ENCODE data around the gene PDILT.

- TF ChIP-seq SP1 (CRISPR knock-in tag; conservative IDR thresholded peaks at IDR 0.05) (no peak), ZNF423 (CRISPR knock-in tag; IDR thresholded peaks at IDR 0.05) (no peak), ZNF671 (CRISPR knock-in tag; IDR thresholded peaks at IDR 0.05) (no peak), JUN (CRISPR knock-in tag; IDR thresholded peaks at IDR 0.05) (no peak), GRHL2 (CRISPR knock-in tag; IDR thresholded peaks at IDR 0.05; ENCODE audit: insufficient replicate concordance, severe bottlenecking) (no peak), NR2C2 (CRISPR knock-in tag; IDR thresholded peaks at IDR 0.05) (no peak), HMGXB4 (CRISPR knock-in tag; IDR thresholded peaks at IDR 0.05) (no peak)
- TF ChIP-seq, protein P1, sequence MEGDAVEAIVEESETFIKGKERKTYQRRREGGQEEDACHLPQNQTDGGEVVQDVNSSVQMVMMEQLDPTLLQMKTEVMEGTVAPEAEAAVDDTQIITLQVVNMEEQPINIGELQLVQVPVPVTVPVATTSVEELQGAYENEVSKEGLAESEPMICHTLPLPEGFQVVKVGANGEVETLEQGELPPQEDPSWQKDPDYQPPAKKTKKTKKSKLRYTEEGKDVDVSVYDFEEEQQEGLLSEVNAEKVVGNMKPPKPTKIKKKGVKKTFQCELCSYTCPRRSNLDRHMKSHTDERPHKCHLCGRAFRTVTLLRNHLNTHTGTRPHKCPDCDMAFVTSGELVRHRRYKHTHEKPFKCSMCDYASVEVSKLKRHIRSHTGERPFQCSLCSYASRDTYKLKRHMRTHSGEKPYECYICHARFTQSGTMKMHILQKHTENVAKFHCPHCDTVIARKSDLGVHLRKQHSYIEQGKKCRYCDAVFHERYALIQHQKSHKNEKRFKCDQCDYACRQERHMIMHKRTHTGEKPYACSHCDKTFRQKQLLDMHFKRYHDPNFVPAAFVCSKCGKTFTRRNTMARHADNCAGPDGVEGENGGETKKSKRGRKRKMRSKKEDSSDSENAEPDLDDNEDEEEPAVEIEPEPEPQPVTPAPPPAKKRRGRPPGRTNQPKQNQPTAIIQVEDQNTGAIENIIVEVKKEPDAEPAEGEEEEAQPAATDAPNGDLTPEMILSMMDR (IDR thresholded peaks at IDR 0.05) = no peak
- TF ChIP-seq, protein P2, sequence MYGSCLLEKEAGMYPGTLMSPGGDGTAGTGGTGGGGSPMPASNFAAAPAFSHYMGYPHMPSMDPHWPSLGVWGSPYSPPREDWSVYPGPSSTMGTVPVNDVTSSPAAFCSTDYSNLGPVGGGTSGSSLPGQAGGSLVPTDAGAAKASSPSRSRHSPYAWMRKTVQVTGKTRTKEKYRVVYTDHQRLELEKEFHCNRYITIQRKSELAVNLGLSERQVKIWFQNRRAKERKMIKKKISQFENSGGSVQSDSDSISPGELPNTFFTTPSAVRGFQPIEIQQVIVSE (CRISPR knock-in tag; IDR thresholded peaks at IDR 0.05; ENCODE audit: borderline replicate concordance) = no peak
- TF ChIP-seq, protein P3, sequence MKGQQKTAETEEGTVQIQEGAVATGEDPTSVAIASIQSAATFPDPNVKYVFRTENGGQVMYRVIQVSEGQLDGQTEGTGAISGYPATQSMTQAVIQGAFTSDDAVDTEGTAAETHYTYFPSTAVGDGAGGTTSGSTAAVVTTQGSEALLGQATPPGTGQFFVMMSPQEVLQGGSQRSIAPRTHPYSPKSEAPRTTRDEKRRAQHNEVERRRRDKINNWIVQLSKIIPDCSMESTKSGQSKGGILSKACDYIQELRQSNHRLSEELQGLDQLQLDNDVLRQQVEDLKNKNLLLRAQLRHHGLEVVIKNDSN (CRISPR knock-in tag; IDR thresholded peaks at IDR 0.05) = no peak
- TF ChIP-seq, protein P4, sequence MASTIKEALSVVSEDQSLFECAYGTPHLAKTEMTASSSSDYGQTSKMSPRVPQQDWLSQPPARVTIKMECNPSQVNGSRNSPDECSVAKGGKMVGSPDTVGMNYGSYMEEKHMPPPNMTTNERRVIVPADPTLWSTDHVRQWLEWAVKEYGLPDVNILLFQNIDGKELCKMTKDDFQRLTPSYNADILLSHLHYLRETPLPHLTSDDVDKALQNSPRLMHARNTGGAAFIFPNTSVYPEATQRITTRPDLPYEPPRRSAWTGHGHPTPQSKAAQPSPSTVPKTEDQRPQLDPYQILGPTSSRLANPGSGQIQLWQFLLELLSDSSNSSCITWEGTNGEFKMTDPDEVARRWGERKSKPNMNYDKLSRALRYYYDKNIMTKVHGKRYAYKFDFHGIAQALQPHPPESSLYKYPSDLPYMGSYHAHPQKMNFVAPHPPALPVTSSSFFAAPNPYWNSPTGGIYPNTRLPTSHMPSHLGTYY (CRISPR knock-in tag; IDR thresholded peaks at IDR 0.05) = no peak
Observed at GRCh38 chr16:20424129-20424866, 19.8 kb upstream of the PDILT start.
